KBM-7 (cell line): Measurements from ENCODE around the gene FABP7.
A peak's percentile ranks its signal among the peaks of the same experiment; 100 is the strongest.

ENCODE experiments used
- DNase-seq: peaks from one replicate; pipeline ENCODE4 v3.0.0-alpha.2; 2015
- in situ Hi-C: fragments of 300-500 bp; cut with MboI; formaldehyde crosslinking; loops from 2 replicates; pipeline ENCODE4 v1.14.3; 2020; ENCODE audit warnings: low sequenced_read_pairs, low pct_unique_long_range_greater_than_20kb, mixed read lengths

The FABP7 gene

GRCh38 chr6:122789182-122790027 lies 9.9 kb downstream of the FABP7 start, which contains the start of gene SMPDL3A:
Gene SMPDL3A (plus strand): TSS chr6:122789258. CDS start chr6:122789347, 89 bp downstream.
- DNase-seq: peak; percentile 71
- in situ Hi-C loops: no loop called here

GRCh38 chr6:122790028-122790422 lies 10.5 kb downstream of the FABP7 start:
- in situ Hi-C loops: no loop called here

GRCh38 chr6:122790423-122791309 lies 11.2 kb downstream of the FABP7 start:
- in situ Hi-C loops: no loop called here
- DNase-seq: peak; percentile 36

More at GRCh38 chr6:122790028-122790422, 10.5 kb downstream of the FABP7 start:
- DNase-seq: peak; percentile 65

- DNase-seq: no peak
- in situ Hi-C loops: no loop called here
These were observed 11.8 kb downstream of the FABP7 start for GRCh38 chr6:122791310-122791679.

- in situ Hi-C loops: no loop called here
- DNase-seq: no peak
These were observed 13.2 kb downstream of the FABP7 start for GRCh38 chr6:122792766-122793165.

GRCh38 chr6:122797537-122797936 lies 18.0 kb downstream of the FABP7 start:
- DNase-seq: no peak
- in situ Hi-C loops: no loop called here

GRCh38 chr6:122798099-122798641 lies 18.7 kb downstream of the FABP7 start:
- in situ Hi-C loops: no loop called here
- DNase-seq: no peak

- in situ Hi-C loops: no loop called here
- DNase-seq: no peak
These were observed 19.7 kb downstream of the FABP7 start for GRCh38 chr6:122799140-122799745.

GRCh38 chr6:122799916-122800686 lies 20.6 kb downstream of the FABP7 start:
- no peak for DNase-seq

GRCh38 chr6:122800906-122801305 lies 21.4 kb downstream of the FABP7 start:
- no peak for DNase-seq
- in situ Hi-C loops: no loop called here

More at GRCh38 chr6:122799916-122800686, 20.6 kb downstream of the FABP7 start:
- in situ Hi-C loops: no loop called here

- DNase-seq: no peak
- in situ Hi-C loops: no loop called here
These were observed 21.9 kb downstream of the FABP7 start for GRCh38 chr6:122801397-122801796.

GRCh38 chr6:122803171-122803661 lies 23.7 kb downstream of the FABP7 start:
- no peak for DNase-seq
- in situ Hi-C loops: no loop called here

GRCh38 chr6:122804962-122805485 lies 25.5 kb downstream of the FABP7 start:
- in situ Hi-C loops: no loop called here
- DNase-seq: no peak

- in situ Hi-C loops: no loop called here
- DNase-seq: no peak
These were observed 26.8 kb downstream of the FABP7 start for GRCh38 chr6:122806291-122806690.

- no peak for DNase-seq
- in situ Hi-C loops: no loop called here
These were observed 28.8 kb downstream of the FABP7 start for GRCh38 chr6:122808121-122808885.

GRCh38 chr6:122809001-122809400 lies 29.5 kb downstream of the FABP7 start:
- in situ Hi-C loops: no loop called here
- DNase-seq: no peak

GRCh38 chr6:122809691-122810090 lies 30.2 kb downstream of the FABP7 start:
- no peak for DNase-seq
- in situ Hi-C loops: no loop called here

GRCh38 chr6:122810189-122810588 lies 30.7 kb downstream of the FABP7 start:
- in situ Hi-C loops: no loop called here
- DNase-seq: no peak
